ENCODE data around the gene TFEB. TPM values are rescaled to one million over a fixed set of nuclear protein-coding genes. Genes with fewer than 3 reads are reported as not detected.
A peak's percentile ranks its signal among the peaks of the same experiment; 100 is the strongest.

Gene TFEB
- total RNA-seq, 1 experiment from 2014 or later: 1.8 TPM

GRCh38 chr6:41656002-41656691 is 79.3 kb downstream of the TFEB start:
- ChIA-PET POLR2A (ENCODE audit: low non-redundant PET) (no interaction called here), CTCF (interaction anchor here (0.7 kb wide), 1 partner anchor 53 kb away, joined by 3 read pairs; no protein-coding TSS in a partner anchor)
- no TSS peak for BruUV-seq (replicated peaks)
- intact Hi-C loops (cut with micrococcal nuclease; ENCODE audit: unreplicated experiment): no loop called here
- peaks cover 40% of the 10 kb centered on the region for H3K36me3 ChIP-seq (ENCODE audit: insufficient read depth, low read length, poor library complexity, severe bottlenecking)
- H3K27me3 ChIP-seq (replicated peaks; ENCODE audit: insufficient read depth, low read depth, low read length, poor library complexity): no peaks in the 10 kb centered on the region
- H3K27ac ChIP-seq (ENCODE audit: low read depth, low read length, poor library complexity, severe bottlenecking): peak overlapping the region; percentile 68
- H3K9me3 ChIP-seq (ENCODE audit: low read depth, low read length, poor library complexity, severe bottlenecking): no peaks in the 10 kb centered on the region
- H3K4me1 ChIP-seq (ENCODE audit: insufficient read depth, low read length, poor library complexity, severe bottlenecking): peaks cover 8% of the 10 kb centered on the region
- no peak for TF ChIP-seq EZH2 (IDR thresholded peaks at IDR 0.05; ENCODE audit: borderline replicate concordance, low read depth, low read length, poor library complexity, severe bottlenecking)
- TF ChIP-seq, protein P1, sequence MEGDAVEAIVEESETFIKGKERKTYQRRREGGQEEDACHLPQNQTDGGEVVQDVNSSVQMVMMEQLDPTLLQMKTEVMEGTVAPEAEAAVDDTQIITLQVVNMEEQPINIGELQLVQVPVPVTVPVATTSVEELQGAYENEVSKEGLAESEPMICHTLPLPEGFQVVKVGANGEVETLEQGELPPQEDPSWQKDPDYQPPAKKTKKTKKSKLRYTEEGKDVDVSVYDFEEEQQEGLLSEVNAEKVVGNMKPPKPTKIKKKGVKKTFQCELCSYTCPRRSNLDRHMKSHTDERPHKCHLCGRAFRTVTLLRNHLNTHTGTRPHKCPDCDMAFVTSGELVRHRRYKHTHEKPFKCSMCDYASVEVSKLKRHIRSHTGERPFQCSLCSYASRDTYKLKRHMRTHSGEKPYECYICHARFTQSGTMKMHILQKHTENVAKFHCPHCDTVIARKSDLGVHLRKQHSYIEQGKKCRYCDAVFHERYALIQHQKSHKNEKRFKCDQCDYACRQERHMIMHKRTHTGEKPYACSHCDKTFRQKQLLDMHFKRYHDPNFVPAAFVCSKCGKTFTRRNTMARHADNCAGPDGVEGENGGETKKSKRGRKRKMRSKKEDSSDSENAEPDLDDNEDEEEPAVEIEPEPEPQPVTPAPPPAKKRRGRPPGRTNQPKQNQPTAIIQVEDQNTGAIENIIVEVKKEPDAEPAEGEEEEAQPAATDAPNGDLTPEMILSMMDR (conservative IDR thresholded peaks at IDR 0.05; ENCODE audit: low read depth, low read length): no peak
- H3K4me3 ChIP-seq (ENCODE audit: low read depth, low read length, poor library complexity, severe bottlenecking): no peak overlapping the region
- no peak for DNase-seq (ENCODE audit: low spot score)

- intact Hi-C loops (cut with micrococcal nuclease; ENCODE audit: unreplicated experiment): no loop called here
- Histone ChIP-seq H3K27ac (ENCODE audit: low read depth, low read length, poor library complexity, severe bottlenecking) (peak overlapping the region; percentile 68), H3K4me3 (ENCODE audit: low read depth, low read length, poor library complexity, severe bottlenecking) (no peak overlapping the region), H3K36me3 (ENCODE audit: insufficient read depth, low read length, poor library complexity, severe bottlenecking) (peaks cover 45% of the 10 kb centered on the region), H3K9me3 (ENCODE audit: low read depth, low read length, poor library complexity, severe bottlenecking) (no peaks in the 10 kb centered on the region), H3K27me3 (replicated peaks; ENCODE audit: insufficient read depth, low read depth, low read length, poor library complexity) (no peaks in the 10 kb centered on the region), H3K4me1 (ENCODE audit: insufficient read depth, low read length, poor library complexity, severe bottlenecking) (peaks cover 8% of the 10 kb centered on the region)
- ChIA-PET POLR2A (ENCODE audit: low non-redundant PET) (no interaction called here), CTCF (interaction anchor here (0.7 kb wide), 1 partner anchor 53 kb away, joined by 3 read pairs; no protein-coding TSS in a partner anchor)
- no peak for DNase-seq (ENCODE audit: low spot score)
- no TSS peak for BruUV-seq (replicated peaks)
- TF ChIP-seq EZH2 (IDR thresholded peaks at IDR 0.05; ENCODE audit: borderline replicate concordance, low read depth, low read length, poor library complexity, severe bottlenecking): no peak
- TF ChIP-seq, protein P1 (conservative IDR thresholded peaks at IDR 0.05; ENCODE audit: low read depth, low read length): no peak
Observed at GRCh38 chr6:41655646-41656001, 79.8 kb downstream of the TFEB start.

GRCh38 chr6:41655176-41655575 is 80.2 kb downstream of the TFEB start:
- Histone ChIP-seq H3K4me1 (ENCODE audit: insufficient read depth, low read length, poor library complexity, severe bottlenecking) (peaks cover 8% of the 10 kb centered on the region), H3K9me3 (ENCODE audit: low read depth, low read length, poor library complexity, severe bottlenecking) (no peaks in the 10 kb centered on the region), H3K27ac (ENCODE audit: low read depth, low read length, poor library complexity, severe bottlenecking) (peak overlapping the region; percentile 68), H3K36me3 (ENCODE audit: insufficient read depth, low read length, poor library complexity, severe bottlenecking) (peaks cover 50% of the 10 kb centered on the region), H3K4me3 (ENCODE audit: low read depth, low read length, poor library complexity, severe bottlenecking) (no peak overlapping the region), H3K27me3 (replicated peaks; ENCODE audit: insufficient read depth, low read depth, low read length, poor library complexity) (no peaks in the 10 kb centered on the region)
- intact Hi-C loops (cut with micrococcal nuclease; ENCODE audit: unreplicated experiment): no loop called here
- TF ChIP-seq EZH2 (IDR thresholded peaks at IDR 0.05; ENCODE audit: borderline replicate concordance, low read depth, low read length, poor library complexity, severe bottlenecking): no peak
- TF ChIP-seq, protein P1 (conservative IDR thresholded peaks at IDR 0.05; ENCODE audit: low read depth, low read length): no peak
- no TSS peak for BruUV-seq (replicated peaks)
- ChIA-PET POLR2A (ENCODE audit: low non-redundant PET) (no interaction called here), CTCF (interaction anchor here (0.7 kb wide), 1 partner anchor 52 kb away, joined by 3 read pairs; no protein-coding TSS in a partner anchor)
- DNase-seq (ENCODE audit: low spot score): no peak
